HCT116 (cell line): ENCODE measurements around the gene PIM3. TPM values are rescaled to one million over a fixed set of nuclear protein-coding genes. Genes with fewer than 3 reads are reported as not detected.

Experiments used
- ATAC-seq: fragments of 200-7000 bp; cut with Tn5 transposase; 2 replicates; pipeline ENCODE4 v1.9.1; 2020; ENCODE audit warnings: mild to moderate bottlenecking, moderate library complexity
- BruUV-seq: library from RNA; stranded (reverse); fragments of 400-500 nt; replicated peaks from 2 replicates; lab custom pipeline; 2021; lab: Mats Ljungman, UMichigan
- CTCF ChIA-PET: fragments of 300-600 bp; sonication (Branson Sonifier 250); formaldehyde crosslinking; loops from one replicate; lab custom pipeline; 2021; ENCODE audit warnings: antibody characterized with exemption; lab: Charles Lee
- POLR2A ChIA-PET: fragments of 300-600, 350-600 bp; sonication (Branson Sonifier 250); formaldehyde crosslinking; loops from one replicate; lab custom pipeline; 2021; ENCODE audit warnings: antibody characterized with exemption; lab: Charles Lee
- RAD21 ChIA-PET, 2 experiments: fragments of 300-600 bp; sonication (Branson Sonifier 250); formaldehyde crosslinking; loops; one replicate each; lab custom pipeline; 2023; ENCODE audit warnings: low total read pairs in 2 of 2; ENCODE audit not compliant: uncharacterized antibody in 2 of 2, unreplicated experiment in 2 of 2, low non-redundant PET in 1 of 2; lab: Charles Lee
- DNase-seq: peaks from one replicate; pipeline ENCODE4 v3.0.0-alpha.2; 2010; ENCODE audit warnings: low read depth, low spot score
- H2AFZ ChIP-seq: fragments of 200-600 bp; shearing (Covaris generic), sonication (generic); 2 replicates; pipeline ENCODE4 v1.6.1; 2017; ENCODE audit warnings: low read depth, mixed run types, mixed read lengths, antibody characterized with exemption, low read length; ENCODE audit not compliant: poor library complexity, severe bottlenecking
- H3K27ac ChIP-seq: 2 replicates; pipeline ENCODE4 v1.5.1; 2012; ENCODE audit warnings: low read depth, low read length
- H3K27me3 ChIP-seq: fragments of 200-600 bp; sonication (generic); 2 replicates; pipeline ENCODE4 v1.6.1; 2016; ENCODE audit warnings: mixed run types, low read length, mixed read lengths; ENCODE audit not compliant: insufficient read depth
- H3K36me3 ChIP-seq, 2 experiments: fragments of 200-500 bp in 1 of 2; fragments of 200-600 bp in 1 of 2; sonication (Bioruptor generic) in 1 of 2; sonication (generic) in 1 of 2; 2 replicates each; pipeline versions ENCODE4 v1.5.1 to v1.6.1; 2014 to 2016; ENCODE audit warnings: low read length in 2 of 2, inconsistent platforms in 1 of 2, mixed read lengths in 1 of 2, mixed run types in 1 of 2; ENCODE audit not compliant: insufficient read depth in 2 of 2, control insufficient read depth in 1 of 2
- H3K4me1 ChIP-seq, 2 experiments: fragments of 200-600 bp in 1 of 2; sonication (generic) in 1 of 2; 2 replicates each; pipeline versions ENCODE4 v1.5.1 to v1.6.1; 2012 to 2017; ENCODE audit warnings: low read length in 2 of 2, inconsistent platforms in 1 of 2, mild to moderate bottlenecking in 1 of 2, mixed read lengths in 1 of 2, mixed run types in 1 of 2, moderate library complexity in 1 of 2; ENCODE audit not compliant: insufficient read depth in 2 of 2, control insufficient read depth in 1 of 2
- H3K4me2 ChIP-seq: fragments of 200-600 bp; sonication (generic); 2 replicates; pipeline ENCODE4 v1.6.1; 2017; ENCODE audit warnings: mixed run types, low read length, mixed read lengths
- H3K4me3 ChIP-seq, 2 experiments: fragments of 200-600 bp in 1 of 2; sonication (generic) in 1 of 2; replicated peaks in 1 of 2; 2 replicates each; pipeline ENCODE4 v1.5.1; 2011 to 2016; ENCODE audit warnings: low read length in 2 of 2, control low read depth in 1 of 2, low read depth in 1 of 2, mild to moderate bottlenecking in 1 of 2, mixed read lengths in 1 of 2, mixed run types in 1 of 2
- H3K79me2 ChIP-seq: fragments of 200-600 bp; sonication (generic); 2 replicates; pipeline ENCODE4 v1.6.1; 2017; ENCODE audit warnings: mild to moderate bottlenecking, mixed run types, low read length, moderate library complexity, mixed read lengths; ENCODE audit not compliant: insufficient read depth
- H3K9ac ChIP-seq: fragments of 200-600 bp; sonication (generic); 2 replicates; pipeline ENCODE4 v1.6.1; 2016; ENCODE audit warnings: low read length, mixed read lengths
- H3K9me2 ChIP-seq: fragments of 200-600 bp; sonication (generic), shearing (Covaris generic); 2 replicates; pipeline ENCODE4 v1.6.1; 2017; ENCODE audit warnings: mixed run types, mild to moderate bottlenecking, moderate library complexity; ENCODE audit not compliant: insufficient read depth
- H3K9me3 ChIP-seq, 2 experiments: fragments of 200-500 bp in 1 of 2; fragments of 200-600 bp in 1 of 2; sonication (Bioruptor generic) in 1 of 2; sonication (generic) in 1 of 2; 2 replicates each; pipeline ENCODE4 v1.6.1; 2014 to 2017; ENCODE audit warnings: low read length in 2 of 2, mixed read lengths in 2 of 2, inconsistent platforms in 1 of 2, low read depth in 1 of 2, mild to moderate bottlenecking in 1 of 2, mixed run types in 1 of 2, moderate library complexity in 1 of 2; ENCODE audit not compliant: control insufficient read depth in 1 of 2, insufficient read depth in 1 of 2
- H4K20me1 ChIP-seq: fragments of 200-600 bp; sonication (generic), shearing (Covaris generic); 2 replicates; pipeline ENCODE4 v1.6.1; 2017; ENCODE audit warnings: mixed run types, mild to moderate bottlenecking, moderate library complexity; ENCODE audit not compliant: insufficient read depth
- CBX3 ChIP-seq: IDR thresholded peaks from 2 replicates; pipeline ENCODE4 v1.6.1; 2012; ENCODE audit warnings: low read depth
- EZH2 ChIP-seq: fragments of 200-600 bp; sonication (generic); IDR thresholded peaks from 2 replicates; pipeline ENCODE4 v1.6.1; 2017; ENCODE audit warnings: antibody characterized with exemption, mixed run types
- EZH2phosphoT487 ChIP-seq: fragments of 200-600 bp; IDR thresholded peaks from 2 replicates; pipeline ENCODE4 v1.6.1; 2018; ENCODE audit warnings: antibody characterized with exemption, borderline replicate concordance
- SIN3A ChIP-seq: IDR thresholded peaks from 2 replicates; pipeline ENCODE4 v1.6.1; 2012; ENCODE audit warnings: low read depth
- SRF ChIP-seq: IDR thresholded peaks from 2 replicates; pipeline ENCODE4 v1.6.1; 2012; ENCODE audit warnings: low read depth
- ZBTB33 ChIP-seq: IDR thresholded peaks from 2 replicates; pipeline ENCODE4 v1.6.1; 2011; ENCODE audit warnings: mild to moderate bottlenecking, low read length, moderate library complexity; ENCODE audit not compliant: insufficient replicate concordance; ENCODE audit errors: extremely low read depth
- ZFX ChIP-seq: fragments of 450-650 bp; IDR thresholded peaks from 2 replicates; pipeline ENCODE4 v1.6.1; 2017
- intact Hi-C: fragments of 100-400 bp; cut with micrococcal nuclease; formaldehyde crosslinking; loops from 2 replicates; pipeline ENCODE4 v1.10.0; 2022
- total RNA-seq: library from RNA; stranded (reverse); gene quantifications from one replicate; pipeline ENCODE4 v1.2.1, GENCODE V29; 2021; ENCODE audit not compliant: unreplicated experiment

The PIM3 gene
- total RNA-seq, 1 experiment from 2014 or later: 116 TPM

- CTCF ChIA-PET: no interaction called here
- Histone ChIP-seq H3K27me3 (no peaks in the 10 kb centered on the region), H3K27ac (no peak overlapping the region), H3K9ac (no peak overlapping the region), H3K4me3 (no peak overlapping the region), H3K9me2 (no peaks in the 10 kb centered on the region), H3K4me2 (no peak overlapping the region), H3K79me2 (no peaks in the 10 kb centered on the region), H2AFZ (no peak overlapping the region), H3K36me3 (no peaks in the 10 kb centered on the region), H3K4me1 (no peaks in the 10 kb centered on the region), H3K9me3 (no peaks in the 10 kb centered on the region), H4K20me1 (no peaks in the 10 kb centered on the region)
- intact Hi-C loops: no loop called here
- ATAC-seq: no peak
- no TSS peak for BruUV-seq
- POLR2A ChIA-PET: no interaction called here
- RAD21 ChIA-PET: no interaction called here
- TF ChIP-seq EZH2phosphoT487 (no peak), EZH2 (no peak), CBX3 (no peak)
- DNase-seq: no peak
Measured at GRCh38 chr22:50010676-50011446, 50.3 kb downstream of the PIM3 start.

- Histone ChIP-seq H3K9me2 (no peaks in the 10 kb centered on the region), H3K27ac (no peak overlapping the region), H2AFZ (no peak overlapping the region), H3K4me1 (peaks cover 0 to 4% of the 10 kb centered on the region in 2 experiments; a peak in 1 of 4 replicates), H3K4me2 (no peak overlapping the region), H3K9ac (no peak overlapping the region), H3K79me2 (no peaks in the 10 kb centered on the region), H4K20me1 (no peaks in the 10 kb centered on the region), H3K4me3 (no peak overlapping the region), H3K36me3 (no peaks in the 10 kb centered on the region), H3K9me3 (no peaks in the 10 kb centered on the region), H3K27me3 (no peaks in the 10 kb centered on the region)
- BruUV-seq: no TSS peak
- ChIA-PET RAD21 (no interaction called here), CTCF (no interaction called here), POLR2A (no interaction called here)
- no peak for ATAC-seq
- no peak for TF ChIP-seq CBX3
- TF ChIP-seq EZH2: no peak
- no peak for TF ChIP-seq EZH2phosphoT487
- no peak for TF ChIP-seq ZFX
- no peak for TF ChIP-seq SIN3A
- TF ChIP-seq ZBTB33: no peak
- no peak for TF ChIP-seq SRF
- intact Hi-C loops: no loop called here
- no peak for DNase-seq
Measured at GRCh38 chr22:50011447-50012210, 51.1 kb downstream of the PIM3 start.
